Measurements from ENCODE around the gene HSPA12A.

- TF ChIP-seq, protein P1, sequence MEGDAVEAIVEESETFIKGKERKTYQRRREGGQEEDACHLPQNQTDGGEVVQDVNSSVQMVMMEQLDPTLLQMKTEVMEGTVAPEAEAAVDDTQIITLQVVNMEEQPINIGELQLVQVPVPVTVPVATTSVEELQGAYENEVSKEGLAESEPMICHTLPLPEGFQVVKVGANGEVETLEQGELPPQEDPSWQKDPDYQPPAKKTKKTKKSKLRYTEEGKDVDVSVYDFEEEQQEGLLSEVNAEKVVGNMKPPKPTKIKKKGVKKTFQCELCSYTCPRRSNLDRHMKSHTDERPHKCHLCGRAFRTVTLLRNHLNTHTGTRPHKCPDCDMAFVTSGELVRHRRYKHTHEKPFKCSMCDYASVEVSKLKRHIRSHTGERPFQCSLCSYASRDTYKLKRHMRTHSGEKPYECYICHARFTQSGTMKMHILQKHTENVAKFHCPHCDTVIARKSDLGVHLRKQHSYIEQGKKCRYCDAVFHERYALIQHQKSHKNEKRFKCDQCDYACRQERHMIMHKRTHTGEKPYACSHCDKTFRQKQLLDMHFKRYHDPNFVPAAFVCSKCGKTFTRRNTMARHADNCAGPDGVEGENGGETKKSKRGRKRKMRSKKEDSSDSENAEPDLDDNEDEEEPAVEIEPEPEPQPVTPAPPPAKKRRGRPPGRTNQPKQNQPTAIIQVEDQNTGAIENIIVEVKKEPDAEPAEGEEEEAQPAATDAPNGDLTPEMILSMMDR (conservative IDR thresholded peaks at IDR 0.05 in 1 of 2, IDR thresholded peaks at IDR 0.05 in 1 of 2; ENCODE audit: low read depth in 1 of 2, low read length in 2 of 2), result no peak
- no peak for TF ChIP-seq EZH2 (IDR thresholded peaks at IDR 0.05; ENCODE audit: low read length, missing control alignments)
Measured at GRCh38 chr10:116791241-116791640, 48.9 kb upstream of the HSPA12A start.

Data from fibroblast of lung (primary cell).